GM12801 (cell line): Measurements from ENCODE around the gene PCP4.

Experiments used
- CTCF ChIP-seq: IDR thresholded peaks from one replicate; pipeline ENCODE4 v1.5.1; 2011; ENCODE audit warnings: control low read depth; ENCODE audit not compliant: insufficient read length; ENCODE audit errors: extremely low read depth

PCP4 gene

GRCh38 chr21:39972976-39973770 is 105.9 kb downstream of the PCP4 start:
- no peak for TF ChIP-seq CTCF

GRCh38 chr21:39976800-39977199 is 109.6 kb downstream of the PCP4 start:
- no peak for TF ChIP-seq CTCF
